HEK293 (cell line): ENCODE results near the gene HLA-G.
A peak's percentile ranks its signal among the peaks of the same experiment; 100 is the strongest.

Experiments
- CTCF ChIA-PET: fragments of 350-600 bp; formaldehyde crosslinking; extraction: SDS; loops from one replicate; lab custom pipeline; 2021; ENCODE audit warnings: antibody characterized with exemption; lab: Yijun Ruan, JAX
- POLR2A ChIA-PET: fragments of 300-600 bp; formaldehyde crosslinking; extraction: SDS; loops from one replicate; lab custom pipeline; 2020; ENCODE audit warnings: antibody characterized with exemption, inconsistent platforms; lab: Yijun Ruan, JAX
- H3K27ac ChIP-seq: fragments of 200-500 bp; sonication (Bioruptor generic); 2 replicates; pipeline ENCODE4 v1.5.1; 2014; ENCODE audit warnings: low read depth, low read length, control low read depth, inconsistent platforms; ENCODE audit errors: extremely low read depth
- H3K36me3 ChIP-seq, 2 experiments: fragments of 200-500 bp in 1 of 2; sonication (Bioruptor generic) in 1 of 2; 1 replicate in 1 of 2; 2 replicates in 1 of 2; pipeline ENCODE4 v1.5.1; 2014 to 2017; ENCODE audit warnings: inconsistent platforms in 2 of 2, low read length in 2 of 2; ENCODE audit not compliant: control insufficient read depth in 2 of 2, insufficient read depth in 1 of 2
- H3K4me1 ChIP-seq: fragments of 200-500 bp; sonication (Bioruptor generic); 2 replicates; pipeline ENCODE4 v1.5.1; 2014; ENCODE audit warnings: mild to moderate bottlenecking, low read length, inconsistent platforms; ENCODE audit not compliant: control insufficient read depth, insufficient read depth
- H3K4me3 ChIP-seq: 2 replicates; pipeline ENCODE4 v1.5.1; 2011; ENCODE audit warnings: low read depth, mild to moderate bottlenecking, control low read depth, low read length, moderate library complexity
- H3K9me3 ChIP-seq: fragments of 200-500 bp; sonication (Bioruptor generic); 2 replicates; pipeline ENCODE4 v1.5.1; 2014; ENCODE audit warnings: low read depth, low read length, inconsistent platforms; ENCODE audit not compliant: control insufficient read depth, insufficient read depth
- BCL11A ChIP-seq: fragments of 450-650 bp; formaldehyde crosslinking; IDR thresholded peaks from 2 replicates; pipeline ENCODE4 v1.5.1; 2016; ENCODE audit warnings: low read depth, missing biosample characterization, missing genetic modification characterization
- FEZF1 ChIP-seq: fragments of 450-650 bp; formaldehyde crosslinking; IDR thresholded peaks from 2 replicates; pipeline ENCODE4 v1.5.1; 2016; ENCODE audit warnings: missing biosample characterization, missing genetic modification characterization
- KLF8 ChIP-seq: fragments of 450-650 bp; formaldehyde crosslinking; IDR thresholded peaks from 2 replicates; pipeline ENCODE4 v1.5.1; 2016; ENCODE audit warnings: missing biosample characterization, missing genetic modification characterization
- SALL2 ChIP-seq: fragments of 450-650 bp; formaldehyde crosslinking; IDR thresholded peaks from 2 replicates; pipeline ENCODE4 v1.5.0; 2017; ENCODE audit warnings: missing biosample characterization, mild to moderate bottlenecking, missing genetic modification characterization, borderline replicate concordance
- SETDB1 ChIP-seq: IDR thresholded peaks from one replicate; pipeline ENCODE4 v1.6.1; 2017; ENCODE audit warnings: mild to moderate bottlenecking, low read length, moderate library complexity, mixed read lengths; ENCODE audit not compliant: insufficient read length
- YY2 ChIP-seq: fragments of 450-650 bp; formaldehyde crosslinking; IDR thresholded peaks from 2 replicates; pipeline ENCODE4 v1.5.1; 2016; ENCODE audit warnings: missing biosample characterization, missing genetic modification characterization
- ZBTB1 ChIP-seq: fragments of 450-650 bp; formaldehyde crosslinking; IDR thresholded peaks from 2 replicates; pipeline ENCODE4 v1.5.1; 2016; ENCODE audit warnings: missing biosample characterization, missing genetic modification characterization
- ZBTB21 ChIP-seq: fragments of 450-650 bp; formaldehyde crosslinking; IDR thresholded peaks from 2 replicates; pipeline ENCODE4 v1.5.1; 2017; ENCODE audit warnings: missing biosample characterization, missing genetic modification characterization
- ZNF133 ChIP-seq: fragments of 450-650 bp; formaldehyde crosslinking; IDR thresholded peaks from 2 replicates; pipeline ENCODE4 v1.5.1; 2016; ENCODE audit warnings: missing biosample characterization, missing genetic modification characterization
- ZNF140 ChIP-seq: fragments of 450-650 bp; formaldehyde crosslinking; IDR thresholded peaks from 2 replicates; pipeline ENCODE4 v1.5.1; 2016; ENCODE audit warnings: missing biosample characterization, missing genetic modification characterization
- ZNF239 ChIP-seq: fragments of 450-650 bp; formaldehyde crosslinking; IDR thresholded peaks from 2 replicates; pipeline ENCODE4 v1.5.1; 2016; ENCODE audit warnings: missing biosample characterization, missing genetic modification characterization
- ZNF266 ChIP-seq: fragments of 450-650 bp; formaldehyde crosslinking; IDR thresholded peaks from 2 replicates; pipeline ENCODE4 v1.5.1; 2016; ENCODE audit warnings: missing biosample characterization, missing genetic modification characterization, low read depth
- ZNF394 ChIP-seq: fragments of 450-650 bp; formaldehyde crosslinking; IDR thresholded peaks from 2 replicates; pipeline ENCODE4 v1.5.1; 2016; ENCODE audit warnings: missing biosample characterization, missing genetic modification characterization, mild to moderate bottlenecking, moderate library complexity, borderline replicate concordance
- ZNF548 ChIP-seq: fragments of 450-650 bp; formaldehyde crosslinking; IDR thresholded peaks from 2 replicates; pipeline ENCODE4 v1.5.1; 2016; ENCODE audit warnings: missing biosample characterization, missing genetic modification characterization
- ZNF670 ChIP-seq: fragments of 450-650 bp; formaldehyde crosslinking; IDR thresholded peaks from 2 replicates; pipeline ENCODE4 v1.5.1; 2016; ENCODE audit warnings: missing biosample characterization, missing genetic modification characterization, low read depth
- ZNF677 ChIP-seq: fragments of 450-650 bp; IDR thresholded peaks from 2 replicates; pipeline ENCODE4 v1.5.0; 2018; ENCODE audit warnings: missing biosample characterization, mild to moderate bottlenecking, missing genetic modification characterization, moderate library complexity
- ZNF843 ChIP-seq: fragments of 450-650 bp; formaldehyde crosslinking; IDR thresholded peaks from 2 replicates; pipeline ENCODE4 v1.5.1; 2016; ENCODE audit warnings: missing biosample characterization, missing genetic modification characterization
- TF ChIP-seq, protein P1 (sequence below): fragments of 450-650 bp; formaldehyde crosslinking; conservative IDR thresholded peaks from 2 replicates; pipeline ENCODE4 v1.5.1; 2016; ENCODE audit warnings: low read depth, missing biosample characterization, missing genetic modification characterization
- TF ChIP-seq, protein P2 (sequence below): fragments of 450-650 bp; formaldehyde crosslinking; IDR thresholded peaks from 2 replicates; pipeline ENCODE4; 2016; ENCODE audit warnings: missing biosample characterization, missing genetic modification characterization
- TF ChIP-seq, protein P3 (sequence below): fragments of 450-650 bp; formaldehyde crosslinking; IDR thresholded peaks from 2 replicates; pipeline ENCODE4 v1.5.1; 2016; ENCODE audit warnings: missing biosample characterization, missing genetic modification characterization

Gene HLA-G

DNA sequence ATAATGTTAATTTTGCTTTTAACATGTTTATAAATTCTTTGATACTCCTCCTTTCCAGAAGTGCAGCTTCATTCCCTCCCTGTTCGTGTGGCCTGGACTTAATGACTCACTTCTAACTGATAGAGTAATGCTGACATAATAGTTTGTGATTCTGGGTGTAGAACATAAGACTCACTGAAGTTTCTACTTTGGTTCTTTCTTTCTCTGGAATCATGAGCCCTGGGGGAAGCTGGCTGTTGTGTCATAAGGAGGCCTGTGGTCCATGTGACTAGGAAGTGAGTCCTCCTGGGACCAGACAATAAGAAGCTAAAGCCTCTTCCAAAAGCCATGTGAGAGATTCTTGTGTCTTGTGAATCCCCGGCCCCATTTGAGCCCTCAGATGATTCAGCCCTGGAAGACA, 30.5 kb upstream of the HLA-G start:
- Histone ChIP-seq H3K9me3 (no peaks in the 10 kb centered on the region), H3K4me3 (no peak overlapping the region), H3K4me1 (no peaks in the 10 kb centered on the region), H3K36me3 (no peaks in the 10 kb centered on the region), H3K27ac (no peak overlapping the region)
- TF ChIP-seq FEZF1: no peak
- peak; percentile 59 for TF ChIP-seq SETDB1
- ChIA-PET CTCF (interaction anchor here (1.3 to 1.9 kb wide), 3 partner anchors 38 to 95 kb away, joined by 3 to 9 read pairs (median 5); no protein-coding TSS in a partner anchor), POLR2A (no interaction called here)

DNA sequence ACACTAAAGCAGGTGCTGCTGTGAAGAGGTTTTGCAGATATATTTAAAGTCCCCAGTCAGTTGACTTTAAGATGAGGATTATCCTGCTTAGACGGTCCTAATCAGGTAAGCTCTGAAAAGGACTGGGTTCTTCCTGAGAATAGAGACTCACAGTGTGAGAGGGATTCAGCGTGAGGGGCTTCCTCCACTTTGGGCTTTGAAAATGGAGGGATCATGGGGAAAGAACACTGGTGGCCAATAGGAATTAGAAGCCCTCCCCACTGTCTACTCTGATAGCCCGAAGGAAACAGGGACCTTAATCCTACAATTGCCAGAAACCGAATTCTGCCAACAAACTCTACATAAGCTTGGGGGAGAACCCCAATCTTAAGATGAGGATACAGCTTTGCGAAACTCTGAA, 29.7 kb upstream of the HLA-G start:
- POLR2A ChIA-PET: interaction anchor here (0.5 kb wide), 1 partner anchor 106 kb away, joined by 3 read pairs; no protein-coding TSS in a partner anchor
- Histone ChIP-seq H3K9me3 (no peaks in the 10 kb centered on the region), H3K36me3 (no peaks in the 10 kb centered on the region)
- TF ChIP-seq ZNF677 (tag by site-specific recombination): no peak
- no peak for TF ChIP-seq FEZF1
- TF ChIP-seq, protein P1, sequence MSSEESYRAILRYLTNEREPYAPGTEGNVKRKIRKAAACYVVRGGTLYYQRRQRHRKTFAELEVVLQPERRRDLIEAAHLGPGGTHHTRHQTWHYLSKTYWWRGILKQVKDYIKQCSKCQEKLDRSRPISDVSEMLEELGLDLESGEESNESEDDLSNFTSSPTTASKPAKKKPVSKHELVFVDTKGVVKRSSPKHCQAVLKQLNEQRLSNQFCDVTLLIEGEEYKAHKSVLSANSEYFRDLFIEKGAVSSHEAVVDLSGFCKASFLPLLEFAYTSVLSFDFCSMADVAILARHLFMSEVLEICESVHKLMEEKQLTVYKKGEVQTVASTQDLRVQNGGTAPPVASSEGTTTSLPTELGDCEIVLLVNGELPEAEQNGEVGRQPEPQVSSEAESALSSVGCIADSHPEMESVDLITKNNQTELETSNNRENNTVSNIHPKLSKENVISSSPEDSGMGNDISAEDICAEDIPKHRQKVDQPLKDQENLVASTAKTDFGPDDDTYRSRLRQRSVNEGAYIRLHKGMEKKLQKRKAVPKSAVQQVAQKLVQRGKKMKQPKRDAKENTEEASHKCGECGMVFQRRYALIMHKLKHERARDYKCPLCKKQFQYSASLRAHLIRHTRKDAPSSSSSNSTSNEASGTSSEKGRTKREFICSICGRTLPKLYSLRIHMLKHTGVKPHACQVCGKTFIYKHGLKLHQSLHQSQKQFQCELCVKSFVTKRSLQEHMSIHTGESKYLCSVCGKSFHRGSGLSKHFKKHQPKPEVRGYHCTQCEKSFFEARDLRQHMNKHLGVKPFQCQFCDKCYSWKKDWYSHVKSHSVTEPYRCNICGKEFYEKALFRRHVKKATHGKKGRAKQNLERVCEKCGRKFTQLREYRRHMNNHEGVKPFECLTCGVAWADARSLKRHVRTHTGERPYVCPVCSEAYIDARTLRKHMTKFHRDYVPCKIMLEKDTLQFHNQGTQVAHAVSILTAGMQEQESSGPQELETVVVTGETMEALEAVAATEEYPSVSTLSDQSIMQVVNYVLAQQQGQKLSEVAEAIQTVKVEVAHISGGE: no peak
- TF ChIP-seq ZBTB1 (tag by site-specific recombination): no peak
- TF ChIP-seq ZNF548 (tag by site-specific recombination): no peak
- TF ChIP-seq ZNF133 (tag by site-specific recombination): no peak
- TF ChIP-seq, protein P2, sequence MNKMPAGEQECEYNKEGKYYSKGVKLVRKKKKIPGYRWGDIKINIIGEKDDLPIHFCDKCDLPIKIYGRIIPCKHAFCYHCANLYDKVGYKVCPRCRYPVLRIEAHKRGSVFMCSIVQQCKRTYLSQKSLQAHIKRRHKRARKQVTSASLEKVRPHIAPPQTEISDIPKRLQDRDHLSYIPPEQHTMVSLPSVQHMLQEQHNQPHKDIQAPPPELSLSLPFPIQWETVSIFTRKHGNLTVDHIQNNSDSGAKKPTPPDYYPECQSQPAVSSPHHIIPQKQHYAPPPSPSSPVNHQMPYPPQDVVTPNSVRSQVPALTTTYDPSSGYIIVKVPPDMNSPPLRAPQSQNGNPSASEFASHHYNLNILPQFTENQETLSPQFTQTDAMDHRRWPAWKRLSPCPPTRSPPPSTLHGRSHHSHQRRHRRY (tag by site-specific recombination): no peak
- TF ChIP-seq ZNF670 (tag by site-specific recombination): no peak
- no peak for TF ChIP-seq BCL11A (tag by site-specific recombination)
- no peak for TF ChIP-seq YY2
- TF ChIP-seq SALL2 (tag by site-specific recombination): no peak
- TF ChIP-seq, protein P3, sequence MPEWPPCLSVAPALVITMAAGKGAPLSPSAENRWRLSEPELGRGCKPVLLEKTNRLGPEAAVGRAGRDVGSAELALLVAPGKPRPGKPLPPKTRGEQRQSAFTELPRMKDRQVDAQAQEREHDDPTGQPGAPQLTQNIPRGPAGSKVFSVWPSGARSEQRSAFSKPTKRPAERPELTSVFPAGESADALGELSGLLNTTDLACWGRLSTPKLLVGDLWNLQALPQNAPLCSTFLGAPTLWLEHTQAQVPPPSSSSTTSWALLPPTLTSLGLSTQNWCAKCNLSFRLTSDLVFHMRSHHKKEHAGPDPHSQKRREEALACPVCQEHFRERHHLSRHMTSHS (tag by site-specific recombination): no peak
- TF ChIP-seq ZBTB21 (tag by site-specific recombination): no peak
- TF ChIP-seq KLF8 (tag by site-specific recombination): no peak
- no peak for TF ChIP-seq ZNF394
- TF ChIP-seq ZNF843: no peak
- no peak for TF ChIP-seq ZNF239
- TF ChIP-seq ZNF140: no peak
- no peak for TF ChIP-seq ZNF266
- TF ChIP-seq, all 188 proteins: peak for 0
- Histone ChIP-seq H3K4me3 (no peak overlapping the region), H3K27ac (no peak overlapping the region), H3K4me1 (no peaks in the 10 kb centered on the region)
- CTCF ChIA-PET: interaction anchor here (1.3 to 1.9 kb wide), 3 partner anchors 37 to 96 kb away, joined by 3 to 9 read pairs (median 5); no protein-coding TSS in a partner anchor
